H54 (cell line): ENCODE data around the gene GAK.
"Not testable (repeated sequence)": the region's sequence is repeated elsewhere in the genome, so short reads cannot be mapped to it uniquely, and the experiment has no call there.

Experiments
- DNase-seq: peaks from one replicate; pipeline ENCODE4 v3.0.0; 2011; ENCODE audit warnings: low spot score, mixed read lengths; ENCODE audit not compliant: insufficient read length
- FAIRE-seq: peaks from 3 replicates; lab custom pipeline; 2011; peaks lifted over from hg19 to GRCh38; lab: Jason Lieb, UNC
- POLR2A ChIP-seq: IDR thresholded peaks from 2 replicates; pipeline ENCODE4 v1.6.1; 2011; ENCODE audit warnings: low read depth, mild to moderate bottlenecking, low read length

Gene GAK

GRCh38 chr4:821631-822030 lies 110.5 kb downstream of the GAK start:
- FAIRE-seq (no peak), DNase-seq (no peak)
- no peak for TF ChIP-seq POLR2A

GRCh38 chr4:821181-821591 lies 110.9 kb downstream of the GAK start:
- DNase-seq (no peak), FAIRE-seq (no peak)
- no peak for TF ChIP-seq POLR2A

- FAIRE-seq: no peak
- TF ChIP-seq POLR2A: no peak
- DNase-seq: no peak
Observed at GRCh38 chr4:820230-821172, 111.6 kb downstream of the GAK start.

- no peak for TF ChIP-seq POLR2A
- FAIRE-seq (no peak), DNase-seq (no peak)
Observed at GRCh38 chr4:819401-820229, 112.5 kb downstream of the GAK start.

- FAIRE-seq (no peak), DNase-seq (no peak)
- TF ChIP-seq POLR2A: no peak
Observed at GRCh38 chr4:818106-818921, 113.8 kb downstream of the GAK start.

- FAIRE-seq (no peak), DNase-seq (no peak)
- no peak for TF ChIP-seq POLR2A
Observed at GRCh38 chr4:815464-816146, 116.5 kb downstream of the GAK start.

GRCh38 chr4:814312-814850 lies 117.7 kb downstream of the GAK start:
- TF ChIP-seq POLR2A: no peak
- FAIRE-seq (no peak), DNase-seq (no peak)

- DNase-seq: no peak
- no peak for FAIRE-seq
- no peak for TF ChIP-seq POLR2A
Observed at GRCh38 chr4:813900-814299, 118.2 kb downstream of the GAK start.

- TF ChIP-seq POLR2A: no peak
- FAIRE-seq (no peak), DNase-seq (no peak)
Observed at GRCh38 chr4:808860-809570, 123.1 kb downstream of the GAK start.

GRCh38 chr4:807792-808191 lies 124.3 kb downstream of the GAK start:
- no peak for FAIRE-seq
- TF ChIP-seq POLR2A: no peak
- no peak for DNase-seq

GRCh38 chr4:806979-807378 lies 125.1 kb downstream of the GAK start:
- not testable (repeated sequence) for FAIRE-seq, DNase-seq

GRCh38 chr4:804804-805203 lies 127.3 kb downstream of the GAK start:
- FAIRE-seq (no peak), DNase-seq (no peak)
- TF ChIP-seq POLR2A: no peak
